Neural cell (in vitro differentiated cells): ENCODE results near the gene MED13.

Experiments used
- POLR2AphosphoS5 ChIP-seq: IDR thresholded peaks from 2 replicates; pipeline ENCODE4 v1.6.1; 2012
- RAD21 ChIP-seq: fragments of 450-650 bp; conservative IDR thresholded peaks from 2 replicates; pipeline ENCODE4 v1.6.1; 2014; ENCODE audit warnings: antibody characterized with exemption, mild to moderate bottlenecking, moderate library complexity
- TAF1 ChIP-seq: IDR thresholded peaks from 2 replicates; pipeline ENCODE4 v1.6.1; 2012; ENCODE audit warnings: low read depth
- TF ChIP-seq, protein P1 (sequence below): fragments of 450-650 bp; IDR thresholded peaks from 2 replicates; pipeline ENCODE4 v1.5.1; 2014; ENCODE audit warnings: antibody characterized with exemption, mild to moderate bottlenecking, moderate library complexity; ENCODE audit not compliant: poor library complexity, severe bottlenecking

DNA sequence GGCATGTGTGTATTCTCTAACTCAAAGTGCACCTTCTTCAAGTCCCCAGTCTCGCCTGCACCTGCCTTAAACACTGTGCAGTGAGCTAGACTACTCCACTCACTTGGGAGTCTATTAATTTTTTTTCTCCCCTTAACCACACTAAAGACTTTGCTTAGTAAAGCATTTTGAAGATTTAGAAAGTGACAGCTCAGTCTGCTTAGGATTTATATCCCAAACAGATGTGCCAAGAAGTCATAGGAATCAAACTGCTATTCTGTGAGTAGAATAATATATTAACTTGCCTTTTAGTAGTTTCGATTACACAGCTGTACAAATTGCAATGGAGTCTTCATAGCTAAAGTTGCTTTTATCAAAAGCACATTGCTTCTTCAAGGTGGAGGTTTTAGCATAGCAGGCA is 47.2 kb upstream of the MED13 start:
- no peak for TF ChIP-seq RAD21
- TF ChIP-seq, protein P1, sequence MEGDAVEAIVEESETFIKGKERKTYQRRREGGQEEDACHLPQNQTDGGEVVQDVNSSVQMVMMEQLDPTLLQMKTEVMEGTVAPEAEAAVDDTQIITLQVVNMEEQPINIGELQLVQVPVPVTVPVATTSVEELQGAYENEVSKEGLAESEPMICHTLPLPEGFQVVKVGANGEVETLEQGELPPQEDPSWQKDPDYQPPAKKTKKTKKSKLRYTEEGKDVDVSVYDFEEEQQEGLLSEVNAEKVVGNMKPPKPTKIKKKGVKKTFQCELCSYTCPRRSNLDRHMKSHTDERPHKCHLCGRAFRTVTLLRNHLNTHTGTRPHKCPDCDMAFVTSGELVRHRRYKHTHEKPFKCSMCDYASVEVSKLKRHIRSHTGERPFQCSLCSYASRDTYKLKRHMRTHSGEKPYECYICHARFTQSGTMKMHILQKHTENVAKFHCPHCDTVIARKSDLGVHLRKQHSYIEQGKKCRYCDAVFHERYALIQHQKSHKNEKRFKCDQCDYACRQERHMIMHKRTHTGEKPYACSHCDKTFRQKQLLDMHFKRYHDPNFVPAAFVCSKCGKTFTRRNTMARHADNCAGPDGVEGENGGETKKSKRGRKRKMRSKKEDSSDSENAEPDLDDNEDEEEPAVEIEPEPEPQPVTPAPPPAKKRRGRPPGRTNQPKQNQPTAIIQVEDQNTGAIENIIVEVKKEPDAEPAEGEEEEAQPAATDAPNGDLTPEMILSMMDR = no peak
- TF ChIP-seq TAF1 = no peak
- TF ChIP-seq POLR2AphosphoS5 = no peak
